Adipocyte (in vitro differentiated cells): ENCODE measurements around the gene LDLRAD3.

Experiments
- DNase-seq: peaks from one replicate; pipeline ENCODE4 v3.0.0-alpha.2; 2015; ENCODE audit warnings: low read depth
- H3K27me3 ChIP-seq: replicated peaks from 2 replicates; pipeline ENCODE4 v1.7.0; 2013; ENCODE audit warnings: mild to moderate bottlenecking, low read length, moderate library complexity; ENCODE audit not compliant: control insufficient read depth, insufficient read depth
- H3K36me3 ChIP-seq: 2 replicates; pipeline ENCODE4 v1.7.0; 2013; ENCODE audit warnings: low read length, mild to moderate bottlenecking, moderate library complexity; ENCODE audit not compliant: control insufficient read depth, insufficient read depth, severe bottlenecking
- H3K4me1 ChIP-seq: 2 replicates; pipeline ENCODE4 v1.7.0; 2013; ENCODE audit warnings: mild to moderate bottlenecking, low read length, moderate library complexity; ENCODE audit not compliant: control insufficient read depth, insufficient read depth
- H3K4me3 ChIP-seq: 2 replicates; pipeline ENCODE4 v1.7.0; 2013; ENCODE audit warnings: mild to moderate bottlenecking, low read length, moderate library complexity
- H3K9ac ChIP-seq: 2 replicates; pipeline ENCODE4 v1.7.0; 2013; ENCODE audit warnings: mild to moderate bottlenecking, low read length, moderate library complexity
- H3K9me3 ChIP-seq: 2 replicates; pipeline ENCODE4 v1.7.0; 2013; ENCODE audit warnings: mild to moderate bottlenecking, low read length, moderate library complexity; ENCODE audit not compliant: control insufficient read depth

LDLRAD3 gene

GRCh38 chr11:36258730-36259360, 315.0 kb downstream of the LDLRAD3 start:
- no peaks in the 10 kb centered on the region for H3K36me3 ChIP-seq
- H3K27me3 ChIP-seq, result peaks cover 14% of the 10 kb centered on the region
- peak; percentile 75 for DNase-seq
- H3K9ac ChIP-seq, result no peak overlapping the region
- peaks cover 10% of the 10 kb centered on the region for H3K9me3 ChIP-seq
- peaks cover 14% of the 10 kb centered on the region for H3K4me1 ChIP-seq
- no peak overlapping the region for H3K4me3 ChIP-seq

GRCh38 chr11:36261094-36261493, 317.2 kb downstream of the LDLRAD3 start:
- Histone ChIP-seq H3K4me1 (peaks cover 14% of the 10 kb centered on the region), H3K36me3 (no peaks in the 10 kb centered on the region), H3K9me3 (peaks cover 5% of the 10 kb centered on the region), H3K9ac (no peak overlapping the region), H3K27me3 (peaks cover 18% of the 10 kb centered on the region), H3K4me3 (no peak overlapping the region)
- DNase-seq, result no peak

GRCh38 chr11:36264011-36264972, 320.4 kb downstream of the LDLRAD3 start:
- Histone ChIP-seq H3K9ac (no peak overlapping the region), H3K27me3 (peaks cover 18% of the 10 kb centered on the region), H3K9me3 (no peaks in the 10 kb centered on the region), H3K4me1 (no peaks in the 10 kb centered on the region), H3K36me3 (no peaks in the 10 kb centered on the region), H3K4me3 (no peak overlapping the region)
- DNase-seq, result no peak

GRCh38 chr11:36264973-36265344, 321.1 kb downstream of the LDLRAD3 start:
- Histone ChIP-seq H3K4me3 (no peak overlapping the region), H3K9ac (no peak overlapping the region), H3K4me1 (no peaks in the 10 kb centered on the region), H3K27me3 (peaks cover 18% of the 10 kb centered on the region), H3K36me3 (peaks cover 6% of the 10 kb centered on the region), H3K9me3 (no peaks in the 10 kb centered on the region)
- no peak for DNase-seq

- H3K4me3 ChIP-seq, result no peak overlapping the region
- DNase-seq, result peak; percentile 76
- H3K9me3 ChIP-seq, result no peaks in the 10 kb centered on the region
- peaks cover 18% of the 10 kb centered on the region for H3K27me3 ChIP-seq
- peaks cover 15% of the 10 kb centered on the region for H3K36me3 ChIP-seq
- H3K9ac ChIP-seq, result no peak overlapping the region
- H3K4me1 ChIP-seq, result no peaks in the 10 kb centered on the region
Observed at GRCh38 chr11:36265793-36266628, 322.1 kb downstream of the LDLRAD3 start.

GRCh38 chr11:36266767-36267166, 322.9 kb downstream of the LDLRAD3 start:
- DNase-seq, result no peak
- Histone ChIP-seq H3K36me3 (peaks cover 22% of the 10 kb centered on the region), H3K4me3 (no peak overlapping the region), H3K9ac (no peak overlapping the region), H3K9me3 (no peaks in the 10 kb centered on the region), H3K4me1 (no peaks in the 10 kb centered on the region), H3K27me3 (peaks cover 14% of the 10 kb centered on the region)

- no peak for DNase-seq
- H3K36me3 ChIP-seq, result peaks cover 37% of the 10 kb centered on the region
Observed at GRCh38 chr11:36268337-36268985, 324.6 kb downstream of the LDLRAD3 start.

GRCh38 chr11:36270701-36271100, 326.8 kb downstream of the LDLRAD3 start:
- H3K36me3 ChIP-seq, result peaks cover 58% of the 10 kb centered on the region
- H3K4me1 ChIP-seq, result no peaks in the 10 kb centered on the region
- no peaks in the 10 kb centered on the region for H3K27me3 ChIP-seq
- H3K9ac ChIP-seq, result no peak overlapping the region
- no peak for DNase-seq
- no peaks in the 10 kb centered on the region for H3K9me3 ChIP-seq
- H3K4me3 ChIP-seq, result no peak overlapping the region

More at GRCh38 chr11:36268337-36268985, 324.6 kb downstream of the LDLRAD3 start:
- Histone ChIP-seq H3K9ac (no peak overlapping the region), H3K4me1 (no peaks in the 10 kb centered on the region), H3K27me3 (peaks cover 5% of the 10 kb centered on the region), H3K9me3 (no peaks in the 10 kb centered on the region), H3K4me3 (no peak overlapping the region)

- H3K27me3 ChIP-seq, result no peaks in the 10 kb centered on the region
- no peaks in the 10 kb centered on the region for H3K4me1 ChIP-seq
- H3K9ac ChIP-seq, result no peak overlapping the region
- no peak overlapping the region for H3K4me3 ChIP-seq
- DNase-seq, result no peak
- peaks cover 70% of the 10 kb centered on the region for H3K36me3 ChIP-seq
- H3K9me3 ChIP-seq, result no peaks in the 10 kb centered on the region
Observed at GRCh38 chr11:36271794-36272407, 328.0 kb downstream of the LDLRAD3 start.

- no peak overlapping the region for H3K4me3 ChIP-seq
- DNase-seq, result no peak
Observed at GRCh38 chr11:36273110-36273509, 329.2 kb downstream of the LDLRAD3 start.

More at GRCh38 chr11:36273110-36273509, 329.2 kb downstream of the LDLRAD3 start:
- no peaks in the 10 kb centered on the region for H3K9me3 ChIP-seq
- H3K36me3 ChIP-seq, result peaks cover 80% of the 10 kb centered on the region
- H3K27me3 ChIP-seq, result no peaks in the 10 kb centered on the region
- H3K4me1 ChIP-seq, result no peaks in the 10 kb centered on the region
- H3K9ac ChIP-seq, result no peak overlapping the region
